MCF 10A (cell line): ENCODE measurements around the gene CEP131. TPM values are rescaled to one million over a fixed set of nuclear protein-coding genes. Genes with fewer than 3 reads are reported as not detected.

Experiments
- Bru-seq: library from RNA; stranded (reverse); fragments of 400-500 nt; gene quantifications from one replicate; lab custom pipeline; 2021; lab: Mats Ljungman, UMichigan
- BruChase-seq, 2 experiments: library from RNA; stranded (reverse); fragments of 400-500 nt; gene quantifications; one replicate each; lab custom pipeline; 2021; lab: Mats Ljungman, UMichigan
- BruUV-seq: library from RNA; stranded (reverse); fragments of 400-500 nt; replicated peaks from 2 replicates; lab custom pipeline; 2021; lab: Mats Ljungman, UMichigan
- CTCF ChIA-PET: fragments of 300-600 bp; sonication (Branson Sonifier 250); formaldehyde crosslinking; extraction: SDS; loops from one replicate; lab custom pipeline; 2021; ENCODE audit warnings: antibody characterized with exemption, inconsistent platforms; lab: Yijun Ruan, JAX
- POLR2A ChIA-PET: fragments of 300-600, 350-650 bp; sonication (Branson Sonifier 250); formaldehyde crosslinking; extraction: SDS; loops from one replicate; lab custom pipeline; 2020; ENCODE audit warnings: antibody characterized with exemption, inconsistent platforms; lab: Yijun Ruan, JAX
- DNase-seq: peaks from one replicate; pipeline ENCODE4 v3.0.0-alpha.2; 2018; ENCODE audit not compliant: unreplicated experiment
- H3K27ac Mint-ChIP-seq: one replicate; pipeline ENCODE4 v1.8.0; 2022; ENCODE audit warnings: mild to moderate bottlenecking, low read depth, mixed read lengths; ENCODE audit not compliant: unreplicated experiment
- H3K27me3 Mint-ChIP-seq: one replicate; pipeline ENCODE4 v1.8.0; 2022; ENCODE audit warnings: mixed read lengths; ENCODE audit not compliant: insufficient read depth, unreplicated experiment
- H3K36me3 Mint-ChIP-seq: one replicate; pipeline ENCODE4 v1.8.0; 2022; ENCODE audit warnings: mild to moderate bottlenecking, moderate library complexity, mixed read lengths; ENCODE audit not compliant: insufficient read depth, unreplicated experiment
- H3K4me1 Mint-ChIP-seq: one replicate; pipeline ENCODE4 v1.8.0; 2022; ENCODE audit warnings: mixed read lengths; ENCODE audit not compliant: insufficient read depth, unreplicated experiment
- H3K4me3 Mint-ChIP-seq: one replicate; pipeline ENCODE4 v1.8.0; 2022; ENCODE audit warnings: mild to moderate bottlenecking, moderate library complexity, mixed read lengths; ENCODE audit not compliant: unreplicated experiment
- H3K9me3 Mint-ChIP-seq: one replicate; pipeline ENCODE4 v1.8.0; 2022; ENCODE audit warnings: mixed read lengths; ENCODE audit not compliant: unreplicated experiment
- intact Hi-C: fragments of 100-400 bp; cut with micrococcal nuclease; formaldehyde crosslinking; loops from 2 replicates; pipeline ENCODE4 v1.14.1; 2022
- long read RNA-seq: library from polyadenylated mRNA; stranded (forward); transcript quantifications from one replicate; pipeline ENCODE4 v2.0.0, GENCODE V29; 2022
- total RNA-seq: library from RNA; stranded (reverse); gene quantifications from 2 replicates; pipeline ENCODE4 v1.2.3, GENCODE V29; 2022
- TF ChIP-seq, protein P1 (sequence below): fragments of 200-600 bp; IDR thresholded peaks from one replicate; pipeline ENCODE4 v1.8.0; 2022; ENCODE audit warnings: antibody characterized with exemption, mild to moderate bottlenecking; ENCODE audit not compliant: unreplicated experiment

Gene CEP131
- total RNA-seq, result 8.0 and 9.5 TPM in 2 replicates
- percentile 28 among the genes with signal in this experiment for Bru-seq, nascent RNA
- BruChase-seq, experiment 1, labeled RNA remaining after a 6-hour chase, result percentile 34 among the genes with signal in this experiment
- percentile 31 among the genes with signal in this experiment for BruChase-seq, experiment 2, labeled RNA remaining after a 2-hour chase
- long read RNA-seq, transcript CEP131-203 (26 exons, 3,543 nt), result major isoform, 7 of 27 reads
- long read RNA-seq, partial matches to known transcripts, result 2 of 27 reads
- long read RNA-seq, other reads (novel, unspliced or antisense), result 15 of 27 reads

DNA sequence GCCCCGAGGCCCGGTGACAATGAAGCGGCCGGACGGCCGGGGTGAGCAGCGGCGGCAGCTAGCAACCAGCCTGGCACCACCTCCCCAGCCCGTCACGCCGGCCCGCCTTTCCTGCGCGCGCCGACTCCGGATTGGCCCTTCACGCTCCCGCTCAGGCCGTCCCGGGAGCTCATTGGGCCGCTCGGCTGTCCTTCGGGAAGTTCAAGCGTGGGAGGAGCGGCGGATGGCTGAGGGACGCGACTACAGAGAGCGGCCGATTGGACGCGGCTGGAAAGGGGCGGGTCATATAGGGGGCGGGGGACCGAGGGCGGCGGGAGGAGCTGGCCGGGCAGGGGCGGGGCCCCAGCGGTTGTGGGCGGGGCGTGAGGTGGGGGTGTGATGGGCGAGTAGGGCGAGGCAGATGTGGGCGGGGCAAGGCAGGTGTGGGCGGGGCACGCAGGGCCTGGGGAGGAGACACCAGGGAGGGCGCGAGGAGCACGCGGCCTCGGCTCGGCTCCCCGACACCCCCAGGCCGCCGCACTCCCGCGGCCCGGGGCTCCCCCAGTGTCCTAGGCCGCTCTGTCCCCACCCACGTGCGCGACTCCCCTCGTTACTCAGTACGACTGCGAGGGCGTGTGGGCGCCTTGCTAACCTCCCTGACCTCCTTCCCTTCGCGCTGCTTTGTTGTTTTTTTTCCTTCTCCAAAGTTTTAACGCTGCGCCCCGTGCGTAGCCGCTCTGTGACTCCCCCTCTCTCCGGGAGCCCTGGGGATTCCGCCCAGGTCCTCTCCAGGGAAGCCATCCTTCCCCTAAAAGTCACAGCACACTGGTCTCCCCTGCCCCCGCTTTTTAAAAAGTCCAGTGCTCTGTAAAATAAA is at the start of gene CEP131:
Gene CEP131 (minus strand): TSS at position 60 of the 856 bp plus-strand sequence. CDS start 2,909 bp downstream, outside the sequence.
- ChIA-PET POLR2A (interaction anchor here (0.6 to 1.4 kb wide), 11 partner anchors 12 to 769 kb away, joined by 3 to 15 read pairs (median 3); partner anchors contain the start of genes NDUFAF8 and TEPSIN), CTCF (interaction anchor here (0.6 kb wide), 1 partner anchor 16 kb away, joined by 3 read pairs; the partner anchor contains the start of genes NDUFAF8 and TEPSIN)
- Mint-ChIP-seq H3K9me3 (peaks cover 7% of the 10 kb centered on the region), H3K4me1 (peaks cover 12% of the 10 kb centered on the region), H3K36me3 (no peaks in the 10 kb centered on the region), H3K27ac (peak within 1 kb of the TSS; percentile 28), H3K27me3 (no peaks in the 10 kb centered on the region), H3K4me3 (peak within 1 kb of the TSS; percentile 58)
- intact Hi-C loops, result no loop called here
- no TSS peak for BruUV-seq
- DNase-seq, result peak; percentile 98
- TF ChIP-seq, protein P1, sequence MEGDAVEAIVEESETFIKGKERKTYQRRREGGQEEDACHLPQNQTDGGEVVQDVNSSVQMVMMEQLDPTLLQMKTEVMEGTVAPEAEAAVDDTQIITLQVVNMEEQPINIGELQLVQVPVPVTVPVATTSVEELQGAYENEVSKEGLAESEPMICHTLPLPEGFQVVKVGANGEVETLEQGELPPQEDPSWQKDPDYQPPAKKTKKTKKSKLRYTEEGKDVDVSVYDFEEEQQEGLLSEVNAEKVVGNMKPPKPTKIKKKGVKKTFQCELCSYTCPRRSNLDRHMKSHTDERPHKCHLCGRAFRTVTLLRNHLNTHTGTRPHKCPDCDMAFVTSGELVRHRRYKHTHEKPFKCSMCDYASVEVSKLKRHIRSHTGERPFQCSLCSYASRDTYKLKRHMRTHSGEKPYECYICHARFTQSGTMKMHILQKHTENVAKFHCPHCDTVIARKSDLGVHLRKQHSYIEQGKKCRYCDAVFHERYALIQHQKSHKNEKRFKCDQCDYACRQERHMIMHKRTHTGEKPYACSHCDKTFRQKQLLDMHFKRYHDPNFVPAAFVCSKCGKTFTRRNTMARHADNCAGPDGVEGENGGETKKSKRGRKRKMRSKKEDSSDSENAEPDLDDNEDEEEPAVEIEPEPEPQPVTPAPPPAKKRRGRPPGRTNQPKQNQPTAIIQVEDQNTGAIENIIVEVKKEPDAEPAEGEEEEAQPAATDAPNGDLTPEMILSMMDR, result no peak

- TF ChIP-seq, protein P1, result no peak
- CTCF ChIA-PET, result no interaction called here
- DNase-seq, result no peak
- H3K36me3 Mint-ChIP-seq, result peaks cover 72% of the 10 kb centered on the region
- no TSS peak for BruUV-seq
- H3K4me3 Mint-ChIP-seq, result no peak overlapping the region
- H3K4me1 Mint-ChIP-seq, result no peaks in the 10 kb centered on the region
- no peaks in the 10 kb centered on the region for H3K9me3 Mint-ChIP-seq
- POLR2A ChIA-PET, result no interaction called here
- H3K27me3 Mint-ChIP-seq, result no peaks in the 10 kb centered on the region
- no peak overlapping the region for H3K27ac Mint-ChIP-seq
- intact Hi-C loops, result no loop called here
These were observed 48.5 kb upstream of the CEP131 start for GRCh38 chr17:81271226-81271625.

DNA sequence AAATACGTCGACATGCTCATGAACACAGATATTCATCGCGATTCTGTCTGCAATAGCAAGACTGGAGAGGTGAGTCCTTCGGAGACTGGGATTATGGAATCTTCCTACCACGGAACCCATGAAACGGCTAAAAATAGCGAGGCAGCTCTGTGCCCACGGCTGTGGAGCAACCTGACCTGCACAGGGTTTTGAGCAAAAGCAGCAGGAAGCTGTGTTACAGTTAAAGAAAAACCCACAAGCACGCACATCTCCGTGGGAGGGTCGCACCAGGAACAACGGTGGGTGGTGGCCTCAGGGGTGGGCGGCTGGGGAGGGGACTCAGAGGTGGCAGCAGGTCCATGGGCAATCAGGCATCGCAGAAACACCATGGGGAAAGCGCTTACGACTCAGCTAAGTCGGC is 47.5 kb upstream of the CEP131 start:
- POLR2A ChIA-PET, result no interaction called here
- Mint-ChIP-seq H3K36me3 (peaks cover 73% of the 10 kb centered on the region), H3K27me3 (no peaks in the 10 kb centered on the region)

More for the DNA sequence above, 47.5 kb upstream of the CEP131 start:
- H3K27ac Mint-ChIP-seq, result no peak overlapping the region
- no TSS peak for BruUV-seq
- no peak overlapping the region for H3K4me3 Mint-ChIP-seq
- intact Hi-C loops, result no loop called here
- TF ChIP-seq, protein P1, result no peak
- CTCF ChIA-PET, result interaction anchor here (1.0 kb wide), 1 partner anchor 17 kb away, joined by 3 read pairs; no protein-coding TSS in a partner anchor
- no peak for DNase-seq
- H3K4me1 Mint-ChIP-seq, result no peaks in the 10 kb centered on the region
- no peaks in the 10 kb centered on the region for H3K9me3 Mint-ChIP-seq
